Muscle of arm (tissue), 12 donors: Measurements from ENCODE around the gene UBASH3A. TPM values are rescaled to one million over a fixed set of nuclear protein-coding genes. Genes with fewer than 3 reads are reported as not detected.

ENCODE experiments used
- DNase-seq: peaks from one replicate; pipeline ENCODE4 v3.0.0-alpha.2; 2013
- polyA plus RNA-seq, 12 donors: library from polyadenylated mRNA; unstranded; fragments of 120-200 nt; gene quantifications; one replicate each; pipeline ENCODE4 v1.2.1, GENCODE V29; 2013; ENCODE audit not compliant: insufficient read length in 12 of 12

The UBASH3A gene
- polyA plus RNA-seq, 12 donors, result 0.12 to 0.63 (median 0.15) TPM; not detected in 5

DNA sequence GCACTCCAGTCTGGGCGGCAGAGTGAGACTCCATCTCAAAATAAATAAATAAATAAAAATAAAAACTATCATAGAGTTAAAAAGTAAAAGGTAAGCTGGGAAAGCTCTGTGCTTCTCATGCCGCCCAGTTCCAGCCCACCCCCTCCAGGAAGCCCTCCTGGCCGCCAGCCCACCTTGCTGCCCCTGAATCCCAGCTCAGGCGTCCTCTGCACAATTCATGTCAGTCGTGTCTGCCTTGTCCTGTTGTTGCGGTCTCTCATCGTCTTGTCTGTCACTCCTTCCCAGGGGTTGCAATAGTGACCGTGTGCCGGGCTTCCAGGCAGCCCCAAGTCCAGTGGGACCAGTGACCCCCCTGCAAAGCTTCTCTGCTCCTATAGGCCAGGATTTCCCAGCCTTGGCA lies 48.2 kb downstream of the UBASH3A start:
- DNase-seq, result no peak

GRCh38 chr21:42452401-42453223 lies 48.9 kb downstream of the UBASH3A start:
- no peak for DNase-seq

DNA sequence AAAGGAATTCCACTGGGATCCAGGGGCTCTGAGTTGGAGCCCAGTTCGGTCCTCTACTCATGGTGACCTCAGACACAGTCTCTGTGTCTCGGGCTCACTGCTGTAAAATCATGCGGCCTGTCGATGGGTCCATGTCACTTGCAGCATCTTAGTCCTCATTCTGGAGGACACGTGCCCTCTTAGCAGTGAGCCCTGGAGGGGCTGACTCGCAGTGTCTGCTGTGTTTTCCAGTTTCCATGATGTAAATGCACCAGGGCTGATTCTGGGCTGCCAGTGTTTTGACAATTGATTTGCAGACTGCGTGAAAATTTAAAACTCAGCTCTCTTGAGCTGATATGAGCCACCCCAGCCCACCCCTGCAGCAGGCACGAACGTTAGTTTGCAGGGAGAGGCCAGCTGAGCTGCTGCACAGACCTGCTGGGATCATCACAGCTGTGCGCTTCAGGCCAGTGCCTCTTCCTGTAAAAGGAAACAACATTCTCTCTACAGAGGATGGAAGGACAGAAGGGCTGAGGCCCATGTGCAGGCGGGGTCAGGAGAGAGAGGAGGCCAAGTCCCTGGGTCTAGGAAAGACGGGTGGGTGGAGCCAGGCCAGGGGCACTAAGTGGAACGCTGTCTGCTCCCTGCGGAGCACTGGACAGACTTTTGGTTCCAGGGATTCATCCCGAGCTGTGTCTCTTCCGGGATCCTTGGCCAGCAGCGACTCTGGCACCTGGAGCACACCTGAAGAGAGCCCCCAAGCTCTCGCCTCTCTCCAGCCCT lies 49.7 kb downstream of the UBASH3A start:
- no peak for DNase-seq

- no peak for DNase-seq
These were observed 50.4 kb downstream of the UBASH3A start for GRCh38 chr21:42453986-42454570.

DNA sequence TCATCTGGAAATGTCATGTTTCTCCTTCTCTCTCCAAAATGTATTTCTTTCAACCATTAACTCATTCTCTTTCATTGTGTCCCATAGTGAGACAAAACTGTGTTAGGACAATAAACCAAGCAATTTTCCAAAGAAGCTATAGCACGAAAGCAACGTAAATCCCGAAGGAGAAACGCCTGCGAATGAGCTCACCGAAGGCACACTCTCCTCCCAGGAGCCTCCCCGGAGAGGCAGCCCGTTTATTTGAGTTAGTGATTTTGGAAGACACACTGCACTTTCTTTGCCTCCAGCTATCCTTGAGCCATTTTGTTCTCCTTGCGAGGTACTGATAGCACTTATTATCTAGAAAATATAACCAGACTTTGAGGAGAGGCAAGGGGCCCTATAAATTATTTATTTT lies 51.1 kb downstream of the UBASH3A start:
- no peak for DNase-seq

- DNase-seq, result no peak
These were observed 51.5 kb downstream of the UBASH3A start for GRCh38 chr21:42455196-42455595.

GRCh38 chr21:42455754-42456440 lies 52.2 kb downstream of the UBASH3A start:
- no peak for DNase-seq

DNA sequence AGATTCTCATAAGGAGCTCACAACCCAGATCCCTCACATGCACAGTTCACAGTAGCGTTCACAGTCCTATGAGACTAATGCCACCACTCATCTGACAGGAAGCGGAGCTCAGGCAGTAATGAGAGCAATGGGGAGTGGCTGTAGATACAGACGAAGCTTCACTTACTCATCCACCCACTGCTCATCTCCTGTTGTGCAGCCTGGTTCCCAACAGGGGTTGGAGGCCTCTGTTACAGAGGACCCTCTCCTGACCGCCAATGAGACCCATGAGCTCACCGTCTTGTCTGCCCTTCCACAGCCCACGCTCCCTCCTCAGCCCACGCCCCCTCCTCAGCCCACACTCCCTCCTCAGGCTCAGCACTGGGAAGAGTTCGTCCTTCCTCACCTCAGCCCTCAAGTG lies 52.8 kb downstream of the UBASH3A start:
- DNase-seq, result no peak

DNA sequence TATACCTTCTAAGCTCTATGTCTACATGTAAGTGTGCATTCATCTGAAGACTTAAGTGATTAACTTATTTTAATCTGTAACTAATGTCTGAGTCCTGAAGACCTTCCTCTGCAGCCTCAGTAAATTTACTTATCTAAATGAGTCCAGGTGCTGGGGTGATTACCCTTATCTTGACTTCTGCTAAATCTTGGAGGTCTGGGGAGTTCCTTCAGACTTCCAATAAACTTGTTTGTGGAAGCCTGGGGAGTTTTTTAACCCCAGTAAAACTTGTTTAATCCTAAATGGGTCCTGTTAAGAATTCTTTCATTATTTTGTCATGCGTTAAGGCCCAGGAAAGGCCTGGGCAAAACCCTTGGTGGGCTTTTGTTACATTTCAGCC lies 55.4 kb downstream of the UBASH3A start:
- no peak for DNase-seq

GRCh38 chr21:42459546-42460215 lies 56.0 kb downstream of the UBASH3A start:
- no peak for DNase-seq

DNA sequence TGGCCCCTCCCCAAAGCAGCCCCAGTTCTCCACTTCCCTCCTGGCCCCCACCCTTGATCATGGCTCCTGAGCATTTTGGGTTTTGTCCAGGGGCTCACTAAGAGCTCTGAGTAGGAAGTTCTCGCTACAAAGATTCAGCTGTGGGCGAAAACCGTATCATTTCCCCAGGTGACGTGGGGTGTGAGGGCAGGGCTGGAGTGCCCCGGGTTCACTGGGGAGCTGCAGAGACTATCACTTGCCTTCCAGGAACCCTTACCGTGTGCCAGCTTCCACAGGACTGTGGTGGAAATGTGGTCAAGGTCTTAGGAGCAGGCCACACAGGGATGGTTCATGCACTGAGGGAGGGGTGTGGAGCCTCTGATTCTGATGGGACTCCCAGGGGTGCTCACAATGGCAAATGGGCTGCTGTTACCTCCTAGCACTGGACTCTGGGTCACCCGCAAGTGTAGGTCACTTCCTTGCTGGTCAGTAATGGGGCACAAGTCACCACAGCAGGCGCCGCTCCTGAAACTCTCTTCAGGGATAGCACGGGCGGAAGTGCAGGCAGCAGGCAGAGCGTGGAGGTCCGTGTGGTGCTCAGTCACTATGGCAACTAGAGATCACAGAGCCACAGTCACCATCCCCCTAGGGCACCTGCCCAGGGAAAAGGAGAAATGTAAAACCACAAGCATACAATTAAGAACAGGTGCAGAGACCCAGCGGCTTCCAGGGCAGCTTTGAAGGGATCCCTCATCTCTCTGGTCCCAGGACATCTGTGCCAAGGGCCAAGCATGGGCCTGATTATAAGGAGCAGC lies 56.9 kb downstream of the UBASH3A start:
- no peak for DNase-seq

DNA sequence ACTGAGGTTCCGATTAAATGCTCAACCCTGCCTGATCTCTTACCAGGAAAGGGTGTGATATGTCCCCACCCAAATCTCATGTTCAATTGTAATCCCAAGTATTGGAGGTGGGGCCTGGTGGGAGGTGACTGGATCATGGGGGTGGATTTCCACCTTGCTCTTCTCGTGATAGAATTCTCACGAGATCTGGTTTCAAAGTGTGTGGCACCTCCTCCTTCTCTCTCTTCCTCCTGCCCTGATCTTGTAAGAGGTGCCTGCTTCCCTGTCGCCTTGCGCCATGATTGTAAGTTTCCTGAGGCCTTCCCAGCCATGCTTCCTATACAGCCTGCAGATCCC lies 57.5 kb downstream of the UBASH3A start:
- no peak for DNase-seq

DNA sequence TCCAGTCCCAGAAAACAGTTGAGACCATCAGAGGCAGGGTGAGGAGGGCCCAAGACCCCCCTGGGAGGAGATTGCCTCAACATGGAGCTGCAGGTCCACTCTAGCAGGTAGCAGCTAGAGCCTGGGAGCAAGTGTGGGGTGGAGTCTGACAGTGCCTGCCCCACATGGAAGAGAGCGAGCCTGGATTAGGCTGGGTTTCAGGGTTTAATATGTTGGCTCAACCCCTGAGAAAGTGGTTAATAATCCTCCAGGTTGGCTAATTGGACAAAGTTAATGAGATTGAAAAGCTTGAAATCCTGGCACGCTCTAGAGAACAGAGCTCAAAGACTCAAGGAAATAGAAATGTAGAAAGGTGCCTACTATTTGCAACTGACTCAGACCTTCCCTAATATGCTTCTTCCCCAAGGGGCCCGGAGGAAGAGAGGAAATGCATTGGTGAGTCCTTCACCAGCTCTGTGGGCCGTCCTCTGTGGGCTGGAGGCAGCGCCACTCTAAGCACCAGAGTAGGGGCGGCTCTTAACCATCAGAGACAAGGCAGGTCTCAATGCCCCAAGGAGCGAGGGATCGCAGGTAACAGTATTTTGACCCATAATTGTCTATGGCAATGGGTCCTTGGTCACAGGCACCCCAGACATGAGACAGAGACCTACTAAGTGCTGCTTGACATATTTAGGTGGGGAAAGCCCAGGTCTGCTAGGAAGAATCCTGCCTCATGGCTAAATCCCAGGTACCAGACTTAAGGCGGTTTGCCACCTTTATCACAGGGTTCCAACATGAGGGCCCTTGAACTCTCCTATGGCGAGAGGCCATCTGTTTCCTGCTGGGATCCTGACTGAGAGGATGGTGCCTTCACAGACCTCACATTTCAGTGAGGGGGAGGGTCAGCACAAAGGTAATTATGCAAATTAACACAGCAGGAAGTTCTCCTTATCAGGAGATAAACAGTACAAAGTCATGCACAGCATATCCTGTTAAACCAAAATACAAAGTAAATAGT lies 58.5 kb downstream of the UBASH3A start:
- no peak for DNase-seq

GRCh38 chr21:42463861-42464515 lies 60.3 kb downstream of the UBASH3A start:
- DNase-seq, result no peak

DNA sequence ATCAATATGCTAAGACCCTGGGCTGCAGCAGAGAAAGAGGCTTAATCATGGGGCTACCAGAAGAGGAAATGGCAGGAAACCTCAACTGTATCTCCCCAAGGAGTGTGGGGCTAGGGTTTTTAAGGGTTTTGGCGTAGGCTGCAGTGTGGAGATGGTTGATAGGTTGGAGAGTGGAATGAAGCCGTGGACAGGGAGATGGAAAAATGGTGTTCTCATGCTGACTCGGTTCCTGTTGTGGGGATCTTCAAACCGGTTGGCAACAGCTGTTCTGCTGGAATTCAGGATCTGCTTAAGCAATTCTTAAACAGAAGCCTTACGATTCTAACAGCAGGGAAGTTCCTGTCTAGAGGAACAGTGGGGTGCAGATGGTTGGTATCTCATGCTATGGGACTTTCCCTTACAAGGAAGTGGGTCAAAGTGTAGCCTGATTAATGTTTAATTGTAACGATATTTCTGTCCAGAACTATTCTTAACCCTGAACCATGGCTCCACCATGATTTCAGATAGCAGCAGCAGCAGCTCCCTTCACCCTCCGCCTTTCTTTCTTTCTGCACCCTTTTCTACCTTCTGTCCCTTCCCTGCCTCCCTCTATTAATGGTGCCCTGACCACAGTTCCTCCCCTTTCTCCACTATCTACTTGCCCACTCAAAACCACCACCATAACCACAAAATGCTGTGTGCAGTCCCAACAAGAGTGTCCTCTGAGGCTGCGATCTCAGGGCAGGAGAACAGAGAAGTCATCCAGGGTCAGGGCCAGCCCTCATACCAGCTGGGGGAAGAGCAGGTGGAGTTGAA lies 61.5 kb downstream of the UBASH3A start:
- DNase-seq, result no peak

DNA sequence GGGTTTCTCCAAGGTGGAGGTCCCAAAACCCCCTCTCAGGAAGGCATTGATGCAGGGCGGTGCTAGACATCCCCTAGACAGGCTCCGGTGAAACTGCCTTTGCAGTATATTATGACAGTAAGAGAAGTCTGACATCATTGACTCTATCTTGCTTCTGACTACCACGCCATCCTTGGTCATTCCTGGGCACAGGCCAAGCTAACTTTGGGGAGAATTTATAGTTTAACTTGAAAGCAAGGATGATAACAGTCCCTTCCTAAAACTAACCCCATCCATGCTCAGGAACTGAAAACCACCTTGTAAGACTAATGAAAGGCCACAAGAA lies 62.1 kb downstream of the UBASH3A start:
- DNase-seq, result no peak

DNA sequence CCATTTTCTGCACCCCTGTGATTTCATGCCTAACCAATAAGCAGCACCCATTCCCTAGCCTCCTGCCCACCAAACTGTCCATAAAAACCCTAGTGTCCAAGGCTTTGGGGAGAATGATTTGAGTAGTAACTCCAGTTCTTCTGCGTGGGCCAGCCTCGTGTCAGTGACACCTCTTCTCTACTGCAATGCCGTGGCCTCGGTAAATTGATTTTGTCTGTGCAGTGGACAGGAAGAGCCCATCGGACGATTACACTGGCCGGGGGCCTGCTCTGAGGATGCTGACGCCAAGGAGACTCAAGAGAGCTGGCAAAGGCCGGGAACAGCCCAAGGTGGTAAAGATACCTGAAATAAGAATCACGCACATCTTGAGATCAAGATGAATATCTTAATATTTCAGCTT lies 63.0 kb downstream of the UBASH3A start:
- no peak for DNase-seq
